NK-92 (cell line): Measurements from ENCODE around the gene PLA2G2F.

Experiments used
- DNase-seq: peaks from one replicate; lab custom pipeline; 2025; ENCODE audit not compliant: unreplicated experiment; lab: John Stamatoyannopoulos, UW

The PLA2G2F gene

GRCh38 chr1:20142001-20142710 lies 3.0 kb downstream of the PLA2G2F start:
- no peak for DNase-seq

- DNase-seq = no peak
Measured at GRCh38 chr1:20143318-20143717, 4.2 kb downstream of the PLA2G2F start.

GRCh38 chr1:20143734-20144565 lies 4.8 kb downstream of the PLA2G2F start:
- DNase-seq = no peak

GRCh38 chr1:20147846-20148570 lies 8.9 kb downstream of the PLA2G2F start:
- DNase-seq = no peak

GRCh38 chr1:20148571-20149500 lies 9.7 kb downstream of the PLA2G2F start:
- DNase-seq = no peak

- DNase-seq = no peak
Measured at GRCh38 chr1:20149601-20150325, 10.6 kb downstream of the PLA2G2F start.

- DNase-seq = no peak
Measured at GRCh38 chr1:20150326-20150705, 11.2 kb downstream of the PLA2G2F start.

GRCh38 chr1:20150969-20151368 lies 11.8 kb downstream of the PLA2G2F start:
- no peak for DNase-seq

- no peak for DNase-seq
Measured at GRCh38 chr1:20151906-20152598, 12.9 kb downstream of the PLA2G2F start.

- no peak for DNase-seq
Measured at GRCh38 chr1:20152599-20152930, 13.4 kb downstream of the PLA2G2F start.

GRCh38 chr1:20153000-20153418 lies 13.9 kb downstream of the PLA2G2F start:
- no peak for DNase-seq

GRCh38 chr1:20154301-20154831 lies 15.2 kb downstream of the PLA2G2F start:
- no peak for DNase-seq

- DNase-seq = no peak
Measured at GRCh38 chr1:20158358-20159070, 19.4 kb downstream of the PLA2G2F start.

- no peak for DNase-seq
Measured at GRCh38 chr1:20160034-20160433, 20.9 kb downstream of the PLA2G2F start.

- DNase-seq = no peak
Measured at GRCh38 chr1:20164694-20165202, 25.6 kb downstream of the PLA2G2F start.

- no peak for DNase-seq
Measured at GRCh38 chr1:20165522-20165951, 26.4 kb downstream of the PLA2G2F start.

GRCh38 chr1:20166051-20166450 lies 26.9 kb downstream of the PLA2G2F start:
- no peak for DNase-seq

GRCh38 chr1:20167126-20167525 lies 28.0 kb downstream of the PLA2G2F start:
- no peak for DNase-seq
